ENCODE measurements around the gene KCNJ1.

The KCNJ1 gene

GRCh38 chr11:128901653-128902514 lies 34.8 kb upstream of the KCNJ1 start:
- no peak for DNase-seq

GRCh38 chr11:128900468-128900867 lies 33.4 kb upstream of the KCNJ1 start:
- no peak for DNase-seq

GRCh38 chr11:128898580-128899344 lies 31.7 kb upstream of the KCNJ1 start:
- DNase-seq, result no peak

- no peak for DNase-seq
Observed at GRCh38 chr11:128897826-128898225, 30.7 kb upstream of the KCNJ1 start.

- DNase-seq, result no peak
Observed at GRCh38 chr11:128896356-128896755, 29.3 kb upstream of the KCNJ1 start.

GRCh38 chr11:128895526-128895925 lies 28.4 kb upstream of the KCNJ1 start:
- DNase-seq, result no peak

GRCh38 chr11:128894685-128895084 lies 27.6 kb upstream of the KCNJ1 start:
- no peak for DNase-seq

- DNase-seq, result no peak
Observed at GRCh38 chr11:128894286-128894681, 27.2 kb upstream of the KCNJ1 start.

GRCh38 chr11:128893578-128894285 lies 26.6 kb upstream of the KCNJ1 start:
- DNase-seq, result no peak

- no peak for DNase-seq
Observed at GRCh38 chr11:128892866-128893565, 25.9 kb upstream of the KCNJ1 start.

- no peak for DNase-seq
Observed at GRCh38 chr11:128891913-128892398, 24.9 kb upstream of the KCNJ1 start.

GRCh38 chr11:128890543-128891368 lies 23.7 kb upstream of the KCNJ1 start, which contains the start of gene KCNJ5:
TSS of gene KCNJ5 (plus strand) at chr11:128891356. CDS start at chr11:128911274, 19,918 bp downstream.
- peak in 1 of 2 donors; percentile 35 for DNase-seq

GRCh38 chr11:128890216-128890542 lies 23.1 kb upstream of the KCNJ1 start:
- no peak for DNase-seq

GRCh38 chr11:128889657-128890213 lies 22.6 kb upstream of the KCNJ1 start:
- no peak for DNase-seq

- no peak for DNase-seq
Observed at GRCh38 chr11:128888034-128888985, 21.2 kb upstream of the KCNJ1 start.

- no peak for DNase-seq
Observed at GRCh38 chr11:128886406-128887124, 19.5 kb upstream of the KCNJ1 start.

- peak; percentile 51 to 59 for DNase-seq
Observed at GRCh38 chr11:128884703-128885338, 17.7 kb upstream of the KCNJ1 start.

- no peak for DNase-seq
Observed at GRCh38 chr11:128884054-128884453, 17.0 kb upstream of the KCNJ1 start.

- no peak for DNase-seq
Observed at GRCh38 chr11:128882451-128882850, 15.4 kb upstream of the KCNJ1 start.

Measured in stimulated activated CD4-positive, alpha-beta T cell treated with anti-CD3 and anti-CD28 coated beads, Interleukin-2, amount 100 ng/mL, for 24 hours (primary cell).